HepG2 (cell line): Measurements from ENCODE around the gene FKBP8. TPM values are rescaled to one million over a fixed set of nuclear protein-coding genes. Genes with fewer than 3 reads are reported as not detected.

Source experiments
- FUBP1 ChIP-seq: sonication (generic); formaldehyde crosslinking; IDR thresholded peaks from 2 replicates; pipeline ENCODE4 v1.5.1; 2020; ENCODE audit warnings: missing genetic modification reagents, mild to moderate bottlenecking, borderline replicate concordance
- KDM1A ChIP-seq: IDR thresholded peaks from 2 replicates; pipeline ENCODE4 v1.6.1; 2016; ENCODE audit warnings: missing compliant biosample characterization
- KDM5B ChIP-seq: sonication (generic); formaldehyde crosslinking; IDR thresholded peaks from 2 replicates; pipeline ENCODE4 v1.4.0; 2020; ENCODE audit warnings: missing genetic modification reagents, mild to moderate bottlenecking, borderline replicate concordance
- NFATC3 ChIP-seq: sonication (generic); formaldehyde crosslinking; IDR thresholded peaks from 2 replicates; pipeline ENCODE4 v1.5.1; 2020; ENCODE audit warnings: mild to moderate bottlenecking, missing genetic modification reagents
- ONECUT2 ChIP-seq: sonication (generic); formaldehyde crosslinking; IDR thresholded peaks from 2 replicates; pipeline ENCODE4 v1.4.0; 2020; ENCODE audit warnings: missing genetic modification reagents
- RARG ChIP-seq: sonication (generic); formaldehyde crosslinking; IDR thresholded peaks from 2 replicates; pipeline ENCODE4 v1.4.0; 2020; ENCODE audit warnings: low read depth, mild to moderate bottlenecking, missing genetic modification reagents
- ZC3H13 ChIP-seq: sonication (generic); formaldehyde crosslinking; IDR thresholded peaks from 2 replicates; pipeline ENCODE4 v1.8.1; 2023; ENCODE audit warnings: mild to moderate bottlenecking, missing genetic modification reagents, moderate library complexity
- ZFP37 ChIP-seq: sonication (generic); formaldehyde crosslinking; IDR thresholded peaks from 2 replicates; pipeline ENCODE4 v1.4.0; 2020; ENCODE audit warnings: missing genetic modification reagents, borderline replicate concordance
- ZNF414 ChIP-seq: sonication (generic); formaldehyde crosslinking; IDR thresholded peaks from 2 replicates; pipeline ENCODE4 v1.5.0; 2020; ENCODE audit warnings: missing genetic modification reagents
- ZNF431 ChIP-seq: sonication (generic); formaldehyde crosslinking; IDR thresholded peaks from 2 replicates; pipeline ENCODE4 v1.9.0; 2022; ENCODE audit warnings: missing genetic modification reagents, low read depth, mild to moderate bottlenecking, borderline replicate concordance
- ZNF446 ChIP-seq: sonication (generic); formaldehyde crosslinking; IDR thresholded peaks from 2 replicates; pipeline ENCODE4 v1.5.0; 2020; ENCODE audit warnings: mild to moderate bottlenecking, missing genetic modification reagents
- ZNF547 ChIP-seq: sonication (generic); formaldehyde crosslinking; IDR thresholded peaks from 2 replicates; pipeline ENCODE4 v1.5.1; 2020; ENCODE audit warnings: mild to moderate bottlenecking, missing genetic modification reagents
- ZNF576 ChIP-seq: sonication (generic); formaldehyde crosslinking; IDR thresholded peaks from 2 replicates; pipeline ENCODE4 v1.4.0; 2020; ENCODE audit warnings: mild to moderate bottlenecking, missing genetic modification reagents
- ZNF737 ChIP-seq: sonication (generic); formaldehyde crosslinking; IDR thresholded peaks from 2 replicates; pipeline ENCODE4 v1.5.0; 2020; ENCODE audit warnings: missing genetic modification reagents, mild to moderate bottlenecking, borderline replicate concordance
- ZNF766 ChIP-seq: sonication (generic); formaldehyde crosslinking; IDR thresholded peaks from 2 replicates; pipeline ENCODE4 v1.5.0; 2020; ENCODE audit warnings: missing genetic modification reagents, borderline replicate concordance
- polyA plus RNA-seq, 8 experiments: library from polyadenylated mRNA; depleted of rRNA in 3 of 8; stranded (reverse) in 7 of 8; unstranded in 1 of 8; fragments of >200 nt; fragmentation: Illumina TruSeq in 4 of 8; extraction: Trizol in 4 of 8; gene quantifications; 2 replicates each; pipeline versions ENCODE4 v1.2.1 to v1.2.3, GENCODE V29; 2011 to 2016; ENCODE audit warnings: low read depth in 4 of 8, missing spikeins in 1 of 8, mixed read lengths in 1 of 8; ENCODE audit not compliant: insufficient read depth in 1 of 8
- total RNA-seq, 5 experiments: library from RNA; depleted of rRNA; stranded (reverse); fragments of >200 nt; fragmentation: Illumina TruSeq; extraction: Trizol; gene quantifications; 2 replicates each; pipeline ENCODE4 v1.2.3, GENCODE V29; 2016; ENCODE audit warnings: low read depth in 1 of 5
- TF ChIP-seq, protein P1 (sequence below): sonication (generic); formaldehyde crosslinking; IDR thresholded peaks from 2 replicates; pipeline ENCODE4 v1.4.0; 2020; ENCODE audit warnings: missing genetic modification reagents
- TF ChIP-seq, protein P2 (sequence below): IDR thresholded peaks from 2 replicates; pipeline ENCODE4 v1.6.1; 2012; ENCODE audit warnings: inconsistent platforms
- TF ChIP-seq, protein P3 (sequence below): sonication (generic); IDR thresholded peaks from 2 replicates; pipeline ENCODE4 v1.6.1; 2016; ENCODE audit warnings: low read depth, borderline replicate concordance

The FKBP8 gene
- total and polyA plus RNA-seq, 2 of the 13 experiments (the other 11 are each of a cell fraction or from before 2014, with no cell fraction given): 81.7 to 93.9 TPM

DNA sequence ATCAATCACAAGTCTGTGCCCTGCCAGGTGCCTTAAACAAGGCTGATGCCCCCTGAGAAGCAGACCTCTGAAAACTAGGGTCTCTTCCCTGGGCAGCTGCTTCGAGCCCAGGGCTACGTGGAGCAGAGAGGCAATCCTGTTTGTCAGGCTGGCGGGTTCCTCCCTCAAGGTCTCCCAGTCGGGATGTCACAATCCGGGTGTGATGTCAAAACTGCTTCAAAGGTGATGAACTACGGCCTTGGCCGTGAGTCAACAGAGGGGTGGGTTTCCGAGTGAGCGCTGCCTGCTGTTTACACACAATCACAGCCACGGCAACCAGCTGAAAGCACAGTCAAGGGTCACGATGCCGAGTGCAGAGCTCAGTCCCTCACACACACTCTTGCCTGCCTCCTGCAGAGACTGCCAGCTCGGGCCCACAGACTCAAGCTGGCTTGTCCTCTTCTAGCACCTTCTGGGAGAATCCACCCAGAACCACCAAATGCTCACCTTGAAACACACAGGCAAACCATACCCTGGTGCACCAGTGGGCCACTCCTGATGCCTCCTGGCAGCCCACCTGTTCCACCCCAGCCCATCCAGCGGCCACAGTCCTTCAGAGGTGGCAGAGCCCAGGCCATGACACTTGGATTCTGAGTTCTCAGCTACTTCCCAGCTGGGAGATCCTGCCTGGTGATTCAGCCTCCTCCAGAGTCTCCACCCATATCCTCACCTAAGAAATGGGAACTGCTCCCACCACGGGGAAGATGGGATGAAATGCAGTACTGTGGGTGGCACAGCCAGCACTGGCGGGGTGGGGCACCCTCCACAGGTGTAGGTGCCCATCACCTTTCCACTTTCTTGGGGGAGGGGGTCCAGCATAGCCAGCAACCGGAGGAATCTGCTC lies 28.3 kb downstream of the FKBP8 start (continued):
- TF ChIP-seq ONECUT2 (CRISPR knock-in tag): no peak
- TF ChIP-seq, protein P1, sequence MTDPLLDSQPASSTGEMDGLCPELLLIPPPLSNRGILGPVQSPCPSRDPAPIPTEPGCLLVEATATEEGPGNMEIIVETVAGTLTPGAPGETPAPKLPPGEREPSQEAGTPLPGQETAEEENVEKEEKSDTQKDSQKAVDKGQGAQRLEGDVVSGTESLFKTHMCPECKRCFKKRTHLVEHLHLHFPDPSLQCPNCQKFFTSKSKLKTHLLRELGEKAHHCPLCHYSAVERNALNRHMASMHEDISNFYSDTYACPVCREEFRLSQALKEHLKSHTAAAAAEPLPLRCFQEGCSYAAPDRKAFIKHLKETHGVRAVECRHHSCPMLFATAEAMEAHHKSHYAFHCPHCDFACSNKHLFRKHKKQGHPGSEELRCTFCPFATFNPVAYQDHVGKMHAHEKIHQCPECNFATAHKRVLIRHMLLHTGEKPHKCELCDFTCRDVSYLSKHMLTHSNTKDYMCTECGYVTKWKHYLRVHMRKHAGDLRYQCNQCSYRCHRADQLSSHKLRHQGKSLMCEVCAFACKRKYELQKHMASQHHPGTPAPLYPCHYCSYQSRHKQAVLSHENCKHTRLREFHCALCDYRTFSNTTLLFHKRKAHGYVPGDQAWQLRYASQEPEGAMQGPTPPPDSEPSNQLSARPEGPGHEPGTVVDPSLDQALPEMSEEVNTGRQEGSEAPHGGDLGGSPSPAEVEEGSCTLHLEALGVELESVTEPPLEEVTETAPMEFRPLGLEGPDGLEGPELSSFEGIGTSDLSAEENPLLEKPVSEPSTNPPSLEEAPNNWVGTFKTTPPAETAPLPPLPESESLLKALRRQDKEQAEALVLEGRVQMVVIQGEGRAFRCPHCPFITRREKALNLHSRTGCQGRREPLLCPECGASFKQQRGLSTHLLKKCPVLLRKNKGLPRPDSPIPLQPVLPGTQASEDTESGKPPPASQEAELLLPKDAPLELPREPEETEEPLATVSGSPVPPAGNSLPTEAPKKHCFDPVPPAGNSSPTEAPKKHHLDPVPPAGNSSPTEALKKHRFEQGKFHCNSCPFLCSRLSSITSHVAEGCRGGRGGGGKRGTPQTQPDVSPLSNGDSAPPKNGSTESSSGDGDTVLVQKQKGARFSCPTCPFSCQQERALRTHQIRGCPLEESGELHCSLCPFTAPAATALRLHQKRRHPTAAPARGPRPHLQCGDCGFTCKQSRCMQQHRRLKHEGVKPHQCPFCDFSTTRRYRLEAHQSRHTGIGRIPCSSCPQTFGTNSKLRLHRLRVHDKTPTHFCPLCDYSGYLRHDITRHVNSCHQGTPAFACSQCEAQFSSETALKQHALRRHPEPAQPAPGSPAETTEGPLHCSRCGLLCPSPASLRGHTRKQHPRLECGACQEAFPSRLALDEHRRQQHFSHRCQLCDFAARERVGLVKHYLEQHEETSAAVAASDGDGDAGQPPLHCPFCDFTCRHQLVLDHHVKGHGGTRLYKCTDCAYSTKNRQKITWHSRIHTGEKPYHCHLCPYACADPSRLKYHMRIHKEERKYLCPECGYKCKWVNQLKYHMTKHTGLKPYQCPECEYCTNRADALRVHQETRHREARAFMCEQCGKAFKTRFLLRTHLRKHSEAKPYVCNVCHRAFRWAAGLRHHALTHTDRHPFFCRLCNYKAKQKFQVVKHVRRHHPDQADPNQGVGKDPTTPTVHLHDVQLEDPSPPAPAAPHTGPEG (CRISPR knock-in tag): peak; percentile 82
- TF ChIP-seq ZNF446 (CRISPR knock-in tag): 0 out of 2 replicates have a peak, but pooled peaks have one; percentile 44
- TF ChIP-seq RARG (CRISPR knock-in tag): no peak
- TF ChIP-seq FUBP1 (CRISPR knock-in tag): peak; percentile 96; the same call in 1 of the 2 replicates
- TF ChIP-seq, protein P2, sequence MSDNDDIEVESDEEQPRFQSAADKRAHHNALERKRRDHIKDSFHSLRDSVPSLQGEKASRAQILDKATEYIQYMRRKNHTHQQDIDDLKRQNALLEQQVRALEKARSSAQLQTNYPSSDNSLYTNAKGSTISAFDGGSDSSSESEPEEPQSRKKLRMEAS: peak; percentile 92
- TF ChIP-seq ZC3H13 (CRISPR knock-in tag): peak; percentile 63; the same call in 1 of the 2 replicates
- TF ChIP-seq ZNF547: peak; percentile 82; the same call in 1 of the 2 replicates
- peak; percentile 55; the same call in 1 of the 2 replicates for TF ChIP-seq KDM5B (CRISPR knock-in tag)
- peak; percentile 81; the same call in 1 of the 2 replicates for TF ChIP-seq ZNF766 (CRISPR knock-in tag)
- TF ChIP-seq ZNF737 (CRISPR knock-in tag): no peak; the same call in 1 of the 2 replicates
- TF ChIP-seq NFATC3: 0 out of 2 replicates have a peak, but pooled peaks have one; percentile 19
- TF ChIP-seq ZFP37 (CRISPR knock-in tag): no peak
- TF ChIP-seq, protein P3, sequence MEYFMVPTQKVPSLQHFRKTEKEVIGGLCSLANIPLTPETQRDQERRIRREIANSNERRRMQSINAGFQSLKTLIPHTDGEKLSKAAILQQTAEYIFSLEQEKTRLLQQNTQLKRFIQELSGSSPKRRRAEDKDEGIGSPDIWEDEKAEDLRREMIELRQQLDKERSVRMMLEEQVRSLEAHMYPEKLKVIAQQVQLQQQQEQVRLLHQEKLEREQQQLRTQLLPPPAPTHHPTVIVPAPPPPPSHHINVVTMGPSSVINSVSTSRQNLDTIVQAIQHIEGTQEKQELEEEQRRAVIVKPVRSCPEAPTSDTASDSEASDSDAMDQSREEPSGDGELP: peak; percentile 99
- peak; percentile 94 for TF ChIP-seq ZNF431 (CRISPR knock-in tag)
- TF ChIP-seq ZNF576 (CRISPR knock-in tag): no peak
- peak; percentile 99 for TF ChIP-seq ZNF414 (CRISPR knock-in tag)
- TF ChIP-seq KDM1A (CRISPR knock-in tag): peak; percentile 98
